ENCODE results near the gene LRRC45.

LRRC45 gene

DNA sequence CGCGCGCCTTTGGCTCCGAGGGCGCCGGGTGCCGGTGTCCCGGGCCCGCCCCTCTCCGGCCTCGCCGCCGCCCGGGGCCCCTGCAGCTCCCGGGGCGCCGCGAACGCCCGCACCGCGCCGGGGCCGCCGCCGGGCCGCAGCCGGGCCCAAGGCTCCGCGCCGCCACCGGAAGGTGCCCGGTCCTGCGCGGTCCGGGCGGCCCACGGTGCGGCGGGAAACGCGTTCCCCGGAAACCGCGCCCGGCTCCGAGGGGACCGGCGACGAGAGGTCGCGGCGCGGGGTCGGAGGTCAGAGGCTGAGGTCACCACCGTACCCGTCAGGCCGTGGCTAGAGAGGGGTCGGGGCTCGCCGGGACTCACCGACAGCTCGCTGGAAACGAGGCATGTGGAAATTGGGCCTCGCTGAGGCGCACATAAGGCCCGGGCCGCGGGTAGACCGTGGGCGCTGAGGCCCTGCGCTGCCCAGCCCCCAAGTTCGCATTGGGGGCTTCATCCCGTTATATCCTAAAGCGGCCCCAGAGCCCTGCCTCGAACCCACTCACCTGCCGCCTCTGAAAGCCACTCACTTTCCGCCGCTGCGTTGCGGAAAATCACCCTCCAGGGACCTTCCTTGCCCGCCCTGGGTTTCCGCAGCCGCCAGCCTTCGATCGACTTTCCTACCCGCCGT, 42.7 kb downstream of the LRRC45 start, which contains the start of gene DUS1L:
Gene DUS1L (minus strand): TSS at position 167 of the 666 bp plus-strand sequence. CDS start 745 bp downstream, outside the sequence.
- peak; percentile 62 to 78 for DNase-seq

GRCh38 chr17:82070611-82071010, 47.5 kb downstream of the LRRC45 start:
- DNase-seq: no peak

- no peak for DNase-seq
These were observed 49.7 kb downstream of the LRRC45 start for GRCh38 chr17:82072827-82073226.

GRCh38 chr17:82073446-82073845, 50.3 kb downstream of the LRRC45 start:
- DNase-seq: no peak

DNA sequence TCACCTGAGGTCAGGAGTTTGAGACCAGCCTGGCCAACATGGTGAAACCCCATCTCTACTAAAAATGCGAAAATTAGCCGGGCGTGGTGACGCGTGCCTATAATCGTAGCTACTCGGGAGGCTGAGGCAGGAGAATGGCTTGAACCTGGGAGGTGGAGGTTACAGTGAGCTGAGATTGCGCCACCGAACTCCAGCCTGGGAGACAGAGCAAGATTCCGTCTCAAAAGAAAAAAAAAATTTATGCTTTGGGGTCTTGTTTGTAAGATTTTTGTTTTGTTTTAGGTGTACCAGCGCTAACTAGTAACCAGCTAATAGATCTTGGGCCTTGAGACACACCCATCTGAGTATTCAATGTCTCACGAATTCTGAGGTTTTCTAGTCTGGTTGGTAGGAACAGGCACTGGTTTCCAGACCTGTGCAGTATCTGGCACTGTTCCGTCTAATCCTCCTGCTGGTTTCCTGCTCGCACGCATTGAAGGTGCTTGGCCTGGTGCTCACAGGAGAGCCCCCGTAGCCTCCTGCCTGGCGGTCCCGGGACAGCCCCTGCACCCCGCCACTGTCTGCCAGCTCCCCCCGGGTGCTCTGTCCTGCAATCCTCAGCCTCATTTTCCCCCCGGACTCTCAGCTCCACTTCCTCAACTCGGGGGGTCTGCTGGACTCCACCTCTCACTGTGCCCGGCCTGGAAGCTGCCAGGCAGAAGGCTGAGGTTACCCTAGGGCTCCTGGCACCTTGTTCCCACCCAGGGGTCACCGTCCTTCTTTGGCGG, 53.1 kb downstream of the LRRC45 start:
- DNase-seq: no peak

GRCh38 chr17:82076785-82077591, 53.9 kb downstream of the LRRC45 start:
- no peak for DNase-seq

DNA sequence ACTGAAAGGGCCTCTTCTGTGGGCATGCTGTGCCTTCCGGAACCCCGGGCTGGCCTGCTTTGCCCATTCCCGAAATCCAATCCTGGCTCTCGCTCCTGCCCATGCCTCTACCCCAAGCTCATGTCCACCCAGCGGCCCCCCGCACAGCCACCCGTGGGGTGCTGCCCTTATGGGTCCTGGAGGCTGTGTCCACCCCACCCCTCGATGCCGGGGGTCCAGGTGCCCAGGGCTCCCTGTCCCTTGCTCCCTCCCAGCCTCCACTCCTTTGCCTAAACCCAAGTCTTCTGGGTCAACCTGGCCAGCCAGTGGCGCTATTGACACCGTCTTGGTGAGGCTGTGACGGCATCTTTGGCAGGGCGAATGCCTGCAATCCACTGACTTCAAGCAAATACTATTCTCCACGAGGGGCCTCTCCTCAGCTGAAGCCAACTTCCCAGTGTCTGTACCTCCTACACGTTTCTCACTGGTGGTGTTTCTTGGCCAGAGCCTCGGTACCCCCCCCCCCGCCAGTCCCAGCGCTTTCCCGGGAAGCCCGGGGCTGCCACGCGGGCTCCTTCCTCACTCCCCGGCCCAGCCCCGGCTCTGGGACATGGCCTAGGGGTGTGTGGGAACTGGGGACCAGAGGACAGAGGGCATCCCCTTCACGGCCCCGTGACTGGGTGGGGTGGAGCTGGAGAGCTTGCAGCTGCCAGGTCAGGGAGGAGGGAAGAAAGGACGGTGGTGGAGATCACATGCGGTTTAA, 54.7 kb downstream of the LRRC45 start:
- DNase-seq: no peak

GRCh38 chr17:82078433-82078832, 55.3 kb downstream of the LRRC45 start:
- DNase-seq: no peak

GRCh38 chr17:82079001-82079677, 56.0 kb downstream of the LRRC45 start:
- DNase-seq: no peak

DNA sequence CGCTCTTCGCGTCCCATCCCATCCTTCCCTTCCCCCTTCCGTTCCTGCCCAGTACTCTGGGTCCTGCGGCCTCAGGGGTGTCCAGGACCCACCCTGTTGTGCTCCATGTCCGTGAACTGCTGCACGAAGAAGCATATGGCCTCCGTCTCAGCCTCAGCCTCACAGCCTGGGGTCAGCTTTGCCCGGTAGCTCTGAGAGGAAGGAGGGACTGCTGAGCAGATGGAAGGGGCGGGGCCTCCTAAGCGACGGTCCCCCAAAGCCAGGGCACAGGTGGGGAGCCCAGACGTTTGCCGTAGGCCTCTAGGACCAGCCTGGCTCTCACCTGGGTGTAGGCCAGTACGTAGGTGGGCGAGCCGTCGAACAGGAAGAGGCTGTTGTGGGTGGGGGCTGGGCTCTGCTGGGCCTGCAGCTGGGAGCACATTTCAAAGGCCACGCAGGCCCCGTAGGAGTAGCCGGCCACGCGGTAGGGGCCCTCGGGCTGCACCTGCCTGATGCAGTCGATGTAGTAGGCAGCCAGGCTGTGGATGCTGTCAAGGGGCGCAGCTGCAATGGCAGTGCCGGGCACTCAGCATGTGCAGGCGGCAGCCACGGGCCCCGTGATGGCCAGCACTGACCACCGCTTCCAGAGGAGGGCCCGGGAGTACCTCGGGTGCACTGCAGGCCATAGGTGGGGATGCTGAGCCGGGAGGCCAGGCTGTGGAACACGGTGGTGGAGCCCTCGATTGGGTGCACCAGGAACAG, 57.1 kb downstream of the LRRC45 start:
- no peak for DNase-seq
